ENCODE measurements around the gene TAS2R19.
"Not testable (repeated sequence)": the region's sequence is repeated elsewhere in the genome, so short reads cannot be mapped to it uniquely, and the experiment has no call there.

Gene TAS2R19

DNA sequence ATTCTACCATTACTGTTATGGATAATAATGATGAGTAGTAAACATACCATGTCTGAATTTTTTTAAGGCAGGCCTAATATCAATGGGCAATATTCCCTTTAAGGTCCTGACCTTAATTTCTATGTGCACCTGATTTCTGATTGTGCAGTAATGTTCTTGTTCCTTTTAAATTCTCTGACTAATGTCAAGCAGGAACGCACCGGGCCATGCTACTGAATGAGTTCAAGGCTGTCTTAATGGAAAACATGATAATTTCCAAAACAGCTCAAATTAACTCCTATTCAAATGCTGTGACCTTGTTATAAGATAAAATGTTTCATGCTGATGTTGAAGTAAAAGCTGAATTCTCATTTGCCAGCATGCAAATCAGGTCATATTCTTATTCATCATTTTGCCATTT lies 32.9 kb upstream of the TAS2R19 start:
- TF ChIP-seq, protein P1, sequence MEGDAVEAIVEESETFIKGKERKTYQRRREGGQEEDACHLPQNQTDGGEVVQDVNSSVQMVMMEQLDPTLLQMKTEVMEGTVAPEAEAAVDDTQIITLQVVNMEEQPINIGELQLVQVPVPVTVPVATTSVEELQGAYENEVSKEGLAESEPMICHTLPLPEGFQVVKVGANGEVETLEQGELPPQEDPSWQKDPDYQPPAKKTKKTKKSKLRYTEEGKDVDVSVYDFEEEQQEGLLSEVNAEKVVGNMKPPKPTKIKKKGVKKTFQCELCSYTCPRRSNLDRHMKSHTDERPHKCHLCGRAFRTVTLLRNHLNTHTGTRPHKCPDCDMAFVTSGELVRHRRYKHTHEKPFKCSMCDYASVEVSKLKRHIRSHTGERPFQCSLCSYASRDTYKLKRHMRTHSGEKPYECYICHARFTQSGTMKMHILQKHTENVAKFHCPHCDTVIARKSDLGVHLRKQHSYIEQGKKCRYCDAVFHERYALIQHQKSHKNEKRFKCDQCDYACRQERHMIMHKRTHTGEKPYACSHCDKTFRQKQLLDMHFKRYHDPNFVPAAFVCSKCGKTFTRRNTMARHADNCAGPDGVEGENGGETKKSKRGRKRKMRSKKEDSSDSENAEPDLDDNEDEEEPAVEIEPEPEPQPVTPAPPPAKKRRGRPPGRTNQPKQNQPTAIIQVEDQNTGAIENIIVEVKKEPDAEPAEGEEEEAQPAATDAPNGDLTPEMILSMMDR (IDR thresholded peaks at IDR 0.05): no peak
- TF ChIP-seq ZFX (IDR thresholded peaks at IDR 0.05; ENCODE audit: borderline replicate concordance): no peak
- H3K27ac ChIP-seq: no peak overlapping the region

DNA sequence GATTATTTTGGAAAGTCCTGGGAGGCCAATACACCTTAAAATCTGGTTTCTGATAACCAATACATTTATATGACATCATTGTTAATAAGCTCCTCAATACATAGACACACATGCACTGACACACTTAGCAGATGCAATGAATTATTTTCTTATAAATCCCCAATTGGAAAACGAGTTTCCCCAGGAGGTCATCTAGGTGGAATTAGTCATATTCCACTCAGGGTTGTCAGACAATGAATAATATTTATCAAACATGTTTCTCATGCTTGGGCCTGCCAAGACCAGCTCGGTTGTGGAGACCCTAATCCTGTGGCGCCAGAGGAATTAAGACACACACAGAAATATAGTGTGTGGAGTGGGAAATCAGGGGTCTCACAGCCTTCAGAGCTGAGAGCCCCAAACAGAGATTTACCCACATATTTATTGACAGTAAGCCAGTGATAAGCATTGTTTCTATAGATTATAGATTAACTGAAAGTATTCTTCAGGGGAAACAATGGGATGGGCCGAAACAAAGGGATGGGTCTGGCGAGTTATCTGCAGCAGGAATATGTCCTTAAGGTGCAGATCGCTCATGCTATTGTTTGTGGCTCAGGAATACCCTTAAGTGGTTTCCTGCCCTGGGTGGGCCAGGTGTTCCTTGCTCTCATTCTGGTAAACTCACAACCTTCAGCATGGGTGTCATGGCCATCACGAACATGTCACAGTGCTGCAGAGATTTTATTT lies 27.5 kb upstream of the TAS2R19 start:
- not testable (repeated sequence) for H3K27ac ChIP-seq

DNA sequence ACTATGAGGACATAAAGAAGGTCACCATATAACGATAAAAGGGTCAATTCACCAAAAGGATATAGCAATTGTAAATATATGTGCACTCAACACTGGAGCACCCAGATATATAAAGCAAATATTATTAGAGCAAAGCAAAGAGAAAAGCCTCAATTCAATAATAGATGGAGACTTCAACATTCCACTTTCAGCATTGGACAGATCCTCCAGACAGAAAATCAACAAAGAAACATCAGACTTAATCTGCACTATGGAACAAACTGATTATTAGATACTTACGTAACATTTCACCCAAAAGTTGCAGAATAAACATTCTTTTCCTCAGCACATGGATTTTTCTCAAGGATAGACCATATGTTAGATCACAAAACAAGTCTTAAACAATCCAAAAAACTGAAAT lies 18.9 kb upstream of the TAS2R19 start:
- not testable (repeated sequence) for H3K27ac ChIP-seq

DNA sequence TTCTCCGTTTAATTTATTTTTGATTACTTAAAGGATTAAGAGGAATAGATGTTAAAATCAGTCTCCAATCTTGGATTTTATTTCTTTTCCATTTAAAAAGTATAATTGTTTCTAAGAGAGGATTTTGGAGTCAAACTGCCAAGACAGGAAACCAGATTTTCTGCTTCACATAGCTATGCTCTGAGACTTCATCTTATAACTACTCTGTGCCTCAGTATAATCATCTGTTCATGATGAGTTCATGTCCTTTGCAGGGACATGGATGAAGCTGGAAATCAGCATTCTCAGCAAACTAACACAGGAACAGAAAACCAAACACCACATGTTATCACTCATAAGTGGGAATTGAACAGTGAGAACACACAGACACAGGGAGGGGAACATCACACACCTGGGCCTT lies 17.7 kb upstream of the TAS2R19 start:
- TF ChIP-seq ZFX (IDR thresholded peaks at IDR 0.05; ENCODE audit: borderline replicate concordance): no peak
- TF ChIP-seq, protein P1 (IDR thresholded peaks at IDR 0.05): no peak
- no peak overlapping the region for H3K27ac ChIP-seq

DNA sequence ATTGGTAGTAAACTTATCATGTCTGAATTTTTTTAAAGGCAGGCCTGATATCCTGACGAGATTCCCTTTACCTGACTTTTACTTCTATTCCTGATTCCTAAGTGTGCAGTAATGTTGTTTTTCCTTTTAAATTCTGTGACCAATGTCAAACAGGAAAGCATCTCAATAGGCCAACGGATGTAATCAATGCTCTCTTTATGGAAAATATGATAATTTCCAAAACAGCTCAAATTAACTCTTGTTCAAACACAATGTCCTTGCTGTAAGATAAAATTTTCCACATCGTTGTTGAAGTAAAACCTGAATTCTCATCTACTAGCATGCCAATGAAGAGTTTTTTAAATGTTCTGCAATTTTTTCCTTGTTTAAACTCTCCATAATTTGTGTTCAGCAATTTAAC lies 16.8 kb upstream of the TAS2R19 start:
- no peak for TF ChIP-seq ZFX (IDR thresholded peaks at IDR 0.05; ENCODE audit: borderline replicate concordance)
- TF ChIP-seq, protein P1 (IDR thresholded peaks at IDR 0.05): no peak
- no peak overlapping the region for H3K27ac ChIP-seq

DNA sequence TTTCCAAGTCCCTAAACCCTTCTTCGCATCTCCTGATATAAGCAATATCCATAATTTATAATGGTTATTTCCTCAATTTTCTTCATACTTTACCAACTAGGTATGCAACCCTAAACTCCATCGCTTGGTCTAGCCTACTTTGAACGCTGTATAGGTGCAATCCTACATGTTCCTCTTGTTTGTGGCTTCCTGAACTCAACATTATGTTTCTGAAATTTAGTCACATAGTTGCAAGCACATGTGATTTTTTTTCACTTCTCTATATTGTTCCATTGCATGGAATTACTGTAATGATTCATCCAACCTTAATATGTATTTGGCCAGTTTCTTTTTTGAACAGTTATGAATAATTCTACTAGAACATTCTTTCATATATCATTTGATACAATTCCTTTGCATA lies 11.5 kb upstream of the TAS2R19 start:
- not testable (repeated sequence) for H3K27ac ChIP-seq

DNA sequence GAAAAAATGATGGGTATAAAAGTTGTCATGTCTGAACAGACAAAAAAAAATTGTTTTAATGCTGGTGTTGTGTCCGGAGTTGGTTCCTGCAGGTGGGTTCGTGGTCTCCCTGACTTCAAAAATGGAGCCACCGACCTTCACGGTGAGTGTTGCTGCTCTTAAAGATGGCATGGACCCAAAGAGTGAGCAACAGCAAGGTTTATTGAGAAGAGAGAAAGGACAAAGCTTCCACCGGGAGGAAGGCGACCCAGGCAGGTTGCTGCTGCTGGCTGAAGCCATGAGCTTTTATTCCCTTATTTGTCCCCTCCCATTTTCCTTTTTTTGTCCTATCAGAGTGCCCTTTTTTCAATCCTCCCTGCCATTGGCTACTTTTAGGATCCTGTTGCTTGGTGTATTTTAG lies 8.9 kb upstream of the TAS2R19 start, which contains the start of gene TAS2R31:
Gene TAS2R31, minus strand, starts transcription at position 101 of the 400 bp plus-strand sequence. Its CDS starts 72 bp downstream, at position 29.
- TF ChIP-seq, protein P1 (IDR thresholded peaks at IDR 0.05): no peak
- no peak for TF ChIP-seq ZFX (IDR thresholded peaks at IDR 0.05; ENCODE audit: borderline replicate concordance)
- no peak within 1 kb of the TSS for H3K27ac ChIP-seq

DNA sequence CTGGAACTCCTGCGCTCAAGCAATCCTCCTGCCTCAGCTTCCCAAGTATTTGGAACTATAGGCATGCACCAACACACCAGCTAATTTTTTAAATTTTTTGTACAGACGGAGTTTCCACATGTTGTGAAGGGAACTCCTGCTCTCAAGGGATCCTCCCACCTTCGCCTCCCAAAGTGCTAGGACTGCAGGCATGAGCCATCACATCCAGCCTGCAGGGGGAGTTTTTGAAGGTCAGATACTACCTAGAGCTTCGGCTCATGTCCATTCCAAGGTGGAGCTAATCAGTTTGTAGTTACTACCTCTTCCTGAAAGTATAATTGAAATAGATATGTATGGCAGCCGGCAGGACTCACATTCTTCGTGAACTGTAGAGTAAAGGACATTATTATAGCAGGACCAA lies 3.7 kb upstream of the TAS2R19 start:
- no peak for TF ChIP-seq ZFX (IDR thresholded peaks at IDR 0.05; ENCODE audit: borderline replicate concordance)
- TF ChIP-seq, protein P1 (IDR thresholded peaks at IDR 0.05): peak; percentile 20; the same call in 1 of the 2 replicates
- no peak overlapping the region for H3K27ac ChIP-seq

DNA sequence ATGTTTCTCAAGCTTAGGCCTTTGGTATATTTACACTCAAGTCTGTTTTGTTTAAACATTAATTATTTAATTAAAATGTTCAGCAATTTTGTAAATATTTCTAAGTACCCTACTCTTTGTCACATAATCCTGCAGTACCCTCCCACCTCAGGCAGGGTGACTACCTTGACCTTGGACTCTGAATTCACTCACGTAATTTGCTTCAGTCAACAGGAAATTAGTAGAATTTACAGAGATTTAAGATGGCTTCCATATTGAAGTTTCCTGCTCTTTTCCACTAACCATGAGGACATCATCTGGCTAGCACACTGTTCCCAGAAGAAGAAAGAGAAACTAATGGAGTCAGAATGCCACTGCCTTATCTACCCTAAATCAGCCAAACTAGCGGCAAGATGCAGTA lies 967 bp upstream of the TAS2R19 start:
- TF ChIP-seq, protein P1 (IDR thresholded peaks at IDR 0.05): no peak

More for the DNA sequence above, 967 bp upstream of the TAS2R19 start:
- H3K27ac ChIP-seq: no peak overlapping the region

Data from 22Rv1 (cell line).